ENCODE data around the gene GIGYF2.

GIGYF2 gene

GRCh38 chr2:232688201-232688600 lies 8.9 kb upstream of the GIGYF2 start:
- no peak for TF ChIP-seq POLR2AphosphoS5 (IDR thresholded peaks at IDR 0.05; ENCODE audit: low read depth, low read length)
- TF ChIP-seq TAF1 (IDR thresholded peaks at IDR 0.05; ENCODE audit: borderline replicate concordance, insufficient read depth, low read length), result no peak
- no peak for TF ChIP-seq SIN3A (IDR thresholded peaks at IDR 0.05; ENCODE audit: borderline replicate concordance, insufficient read depth, low read length)
- TF ChIP-seq REST (IDR thresholded peaks at IDR 0.05; ENCODE audit: insufficient read depth in 1 of 2, low read depth in 2 of 2, low read length in 2 of 2), result no peak
- no peak for TF ChIP-seq FOXP2 (optimal IDR thresholded peaks at IDR 0.05; ENCODE audit: borderline replicate concordance, extremely low read depth, extremely low read length, insufficient read depth)

- TF ChIP-seq FOXP2 (optimal IDR thresholded peaks at IDR 0.05; ENCODE audit: borderline replicate concordance, extremely low read depth, extremely low read length, insufficient read depth), result no peak
- TF ChIP-seq SIN3A (IDR thresholded peaks at IDR 0.05; ENCODE audit: borderline replicate concordance, insufficient read depth, low read length), result no peak
- TF ChIP-seq TAF1 (IDR thresholded peaks at IDR 0.05; ENCODE audit: borderline replicate concordance, insufficient read depth, low read length), result no peak
- no peak for TF ChIP-seq REST (IDR thresholded peaks at IDR 0.05; ENCODE audit: insufficient read depth in 1 of 2, low read depth in 2 of 2, low read length in 2 of 2)
- TF ChIP-seq POLR2AphosphoS5 (IDR thresholded peaks at IDR 0.05; ENCODE audit: low read depth, low read length), result no peak
These were observed 7.8 kb upstream of the GIGYF2 start for GRCh38 chr2:232689152-232689910.

GRCh38 chr2:232693344-232693743 lies 3.8 kb upstream of the GIGYF2 start:
- TF ChIP-seq POLR2AphosphoS5 (IDR thresholded peaks at IDR 0.05; ENCODE audit: low read depth, low read length), result no peak

GRCh38 chr2:232696609-232697058 lies 497 bp upstream of the GIGYF2 start:
- TF ChIP-seq FOXP2 (optimal IDR thresholded peaks at IDR 0.05; ENCODE audit: borderline replicate concordance, extremely low read depth, extremely low read length, insufficient read depth) (no peak), TAF1 (IDR thresholded peaks at IDR 0.05; ENCODE audit: borderline replicate concordance, insufficient read depth, low read length) (no peak), SIN3A (IDR thresholded peaks at IDR 0.05; ENCODE audit: borderline replicate concordance, insufficient read depth, low read length) (0 out of 2 replicates have a peak, but pooled peaks have one; percentile 14), REST (IDR thresholded peaks at IDR 0.05; ENCODE audit: insufficient read depth in 1 of 2, low read depth in 2 of 2, low read length in 2 of 2) (no peak), POLR2AphosphoS5 (IDR thresholded peaks at IDR 0.05; ENCODE audit: low read depth, low read length) (no peak)

- TF ChIP-seq POLR2AphosphoS5 (IDR thresholded peaks at IDR 0.05; ENCODE audit: low read depth, low read length), result no peak
- TF ChIP-seq TAF1 (IDR thresholded peaks at IDR 0.05; ENCODE audit: borderline replicate concordance, insufficient read depth, low read length), result no peak
- no peak for TF ChIP-seq REST (IDR thresholded peaks at IDR 0.05; ENCODE audit: insufficient read depth in 1 of 2, low read depth in 2 of 2, low read length in 2 of 2)
- no peak for TF ChIP-seq SIN3A (IDR thresholded peaks at IDR 0.05; ENCODE audit: borderline replicate concordance, insufficient read depth, low read length)
- TF ChIP-seq FOXP2 (optimal IDR thresholded peaks at IDR 0.05; ENCODE audit: borderline replicate concordance, extremely low read depth, extremely low read length, insufficient read depth), result no peak
These were observed 628 bp downstream of the GIGYF2 start for GRCh38 chr2:232697807-232698110.

Measured in PFSK-1 (cell line).